ENCODE measurements around the gene CYB561D2. TPM values are rescaled to one million over a fixed set of nuclear protein-coding genes. Genes with fewer than 3 reads are reported as not detected.

The CYB561D2 gene
- total RNA-seq, 2 donors from 2014 or later, result 36.9 to 38.2 TPM

DNA sequence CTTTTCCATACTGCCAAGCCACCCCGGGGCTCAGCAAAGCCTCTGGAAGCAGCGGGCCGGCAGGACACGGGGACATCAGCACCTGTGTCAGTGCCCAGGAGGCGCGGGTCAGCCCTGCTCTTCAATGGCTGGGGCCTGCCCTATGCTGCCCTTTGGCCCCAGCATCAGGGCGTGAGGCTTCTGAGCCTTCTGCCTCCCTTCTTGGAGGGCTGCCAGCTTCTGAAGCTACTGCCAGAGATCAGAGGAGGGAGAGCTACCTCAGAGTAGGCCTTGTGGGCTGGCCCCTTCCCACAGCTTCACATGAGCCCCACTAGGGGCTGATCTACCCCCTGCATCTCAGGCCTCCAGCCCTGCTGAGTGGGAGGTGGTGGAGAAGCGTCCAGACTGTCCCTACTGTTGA is 21.7 kb downstream of the CYB561D2 start:
- Mint-ChIP-seq H3K27me3 (peaks cover 0 to 2% of the 10 kb centered on the region in 2 donors), H3K27ac (peak overlapping the region in 1 of 2 donors; percentile 19), H3K9me3 (no peaks in the 10 kb centered on the region), H3K36me3 (no peaks in the 10 kb centered on the region), H3K4me3 (no peak overlapping the region), H3K4me1 (ENCODE audit: low read depth in 2 of 2) (peaks cover 0 to 10% of the 10 kb centered on the region in 2 donors)
- ATAC-seq, result no peak
- DNase-seq (ENCODE audit: low spot score), result no peak

DNA sequence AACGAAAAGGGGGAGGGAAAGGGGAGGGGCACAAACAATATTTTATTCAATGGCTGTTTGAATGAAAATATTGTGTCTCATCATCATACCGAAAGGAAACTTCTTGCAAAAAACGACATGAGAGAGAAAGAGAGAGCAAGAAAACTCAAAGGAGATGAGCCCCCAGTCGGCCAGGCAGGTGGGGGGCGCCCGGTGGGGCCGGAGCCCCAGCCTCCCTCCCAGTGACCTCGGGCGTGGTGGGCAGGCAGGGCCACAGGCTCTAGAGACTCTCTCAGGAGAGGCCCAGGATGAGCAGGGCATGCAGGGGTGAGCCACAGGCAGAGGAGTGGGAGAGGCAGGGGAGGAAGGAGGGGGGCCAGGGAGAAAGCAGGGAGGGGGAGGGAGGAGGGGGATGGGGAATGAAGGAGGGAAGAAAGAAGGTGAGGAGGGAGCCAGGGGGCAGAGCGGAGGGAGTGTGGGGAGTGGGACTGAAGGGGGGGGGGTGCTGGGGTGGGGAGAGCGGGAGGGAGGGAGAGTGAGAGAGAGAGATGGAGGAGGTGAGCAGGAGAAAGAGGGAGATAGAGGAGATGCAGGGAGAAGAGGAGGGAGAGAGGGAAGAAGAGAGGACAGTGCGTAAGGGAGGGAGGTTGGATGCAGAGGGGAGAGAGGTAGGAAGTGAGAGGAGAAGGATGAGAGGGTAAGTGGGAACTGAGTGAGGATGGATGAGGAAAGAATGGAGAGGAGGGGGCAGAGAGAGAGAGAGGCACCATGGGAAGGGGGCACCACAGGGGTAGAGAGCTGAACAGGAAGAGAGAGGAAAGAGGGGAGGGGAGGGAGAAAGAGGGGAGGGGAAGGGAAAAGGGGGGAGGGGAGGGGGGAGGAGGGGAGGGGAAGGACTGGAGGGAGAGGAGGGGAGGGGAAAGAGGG is 22.7 kb downstream of the CYB561D2 start:
- ATAC-seq (no peak), DNase-seq (ENCODE audit: low spot score) (no peak)
- H3K27ac Mint-ChIP-seq, result peak overlapping the region in 1 of 2 donors; percentile 19
- no peak overlapping the region for H3K4me3 Mint-ChIP-seq
- H3K36me3 Mint-ChIP-seq, result no peaks in the 10 kb centered on the region
- peaks cover 0 to 2% of the 10 kb centered on the region in 2 donors for H3K27me3 Mint-ChIP-seq
- H3K9me3 Mint-ChIP-seq, result no peaks in the 10 kb centered on the region
- peaks cover 0 to 10% of the 10 kb centered on the region in 2 donors for H3K4me1 Mint-ChIP-seq (ENCODE audit: low read depth in 2 of 2)

DNA sequence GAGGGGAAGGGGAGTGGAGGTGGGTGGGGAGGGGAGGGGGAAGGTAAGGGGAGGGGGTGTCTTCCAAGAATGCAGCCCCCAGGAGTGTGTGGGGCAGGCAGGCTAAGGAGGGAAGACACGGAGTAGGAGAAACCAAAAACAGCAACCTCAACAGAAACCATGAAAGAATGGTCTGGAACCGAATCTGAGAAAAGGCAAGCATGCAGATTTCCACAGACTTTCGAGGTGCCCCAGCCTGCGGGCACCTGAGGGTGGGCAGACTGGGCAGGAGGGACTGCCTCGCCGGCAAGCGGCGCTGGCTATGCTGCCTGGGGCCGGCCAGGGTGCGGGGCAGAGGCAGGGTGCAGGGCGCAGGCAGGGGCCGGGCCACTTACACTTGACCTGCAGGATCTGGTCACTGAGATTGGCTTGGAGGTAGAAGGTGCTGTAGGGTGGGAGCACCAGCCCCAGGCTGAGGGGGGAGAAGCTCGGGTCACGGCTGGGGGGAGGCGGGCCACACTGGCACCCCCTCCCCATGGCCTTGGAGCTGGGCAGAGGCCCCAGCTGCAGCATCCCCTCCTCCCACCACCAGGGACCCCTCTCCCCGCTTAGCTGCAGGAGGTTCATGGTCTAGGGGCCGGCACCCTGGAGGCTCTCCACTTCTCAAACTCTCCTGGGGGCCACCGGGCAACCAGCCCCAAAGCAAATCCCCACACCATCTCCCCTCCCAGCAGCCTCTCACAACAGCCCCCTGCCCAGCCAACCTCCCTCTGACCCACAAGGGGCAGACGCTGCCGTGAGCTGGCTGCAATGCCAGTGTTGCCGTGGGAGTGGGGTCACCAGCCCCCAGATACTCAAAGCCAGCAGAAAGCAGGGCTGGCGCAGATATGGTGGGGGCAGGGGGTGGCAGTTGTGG is 23.9 kb downstream of the CYB561D2 start:
- no peaks in the 10 kb centered on the region for H3K9me3 Mint-ChIP-seq
- no peak for DNase-seq (ENCODE audit: low spot score)
- H3K27me3 Mint-ChIP-seq, result peaks cover 0 to 2% of the 10 kb centered on the region in 2 donors
- H3K27ac Mint-ChIP-seq, result no peak overlapping the region
- H3K4me1 Mint-ChIP-seq (ENCODE audit: low read depth in 2 of 2), result peaks cover 0 to 10% of the 10 kb centered on the region in 2 donors
- H3K36me3 Mint-ChIP-seq, result no peaks in the 10 kb centered on the region
- H3K4me3 Mint-ChIP-seq, result no peak overlapping the region
- no peak for ATAC-seq

DNA sequence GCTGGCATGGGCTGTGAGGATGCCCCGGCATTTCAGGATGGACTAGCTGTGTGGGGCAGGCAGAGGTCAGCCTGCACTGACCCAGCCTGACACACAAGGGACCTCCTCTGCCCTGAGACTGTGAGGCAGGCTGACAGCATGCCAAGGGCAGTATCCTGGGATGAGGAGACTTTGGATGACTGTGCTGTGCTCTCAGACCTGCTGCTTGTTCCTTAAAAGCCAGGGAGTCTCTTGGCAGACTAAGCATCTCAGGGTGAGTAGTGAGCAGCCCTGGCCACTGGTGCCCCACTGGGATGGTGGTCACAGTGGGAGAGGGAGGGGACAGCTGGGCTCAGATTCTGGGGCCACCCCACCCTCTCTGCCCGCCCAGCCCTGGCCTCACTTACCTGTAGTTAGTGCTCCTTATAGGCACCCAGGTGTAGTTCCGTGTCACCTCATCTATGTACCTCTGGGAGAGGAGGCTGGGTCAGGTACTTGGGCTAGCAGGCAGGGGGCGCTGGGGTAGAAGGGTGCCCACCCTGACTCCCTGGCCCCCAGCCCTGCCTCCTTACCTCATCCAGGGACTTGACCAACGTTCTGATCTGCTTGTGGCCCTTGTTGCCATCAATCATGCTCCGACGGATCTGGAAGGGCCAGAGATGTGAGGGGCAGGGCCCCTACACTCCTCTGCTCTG is 24.7 kb downstream of the CYB561D2 start:
- Mint-ChIP-seq H3K27me3 (peaks cover 0 to 2% of the 10 kb centered on the region in 2 donors), H3K4me3 (no peak overlapping the region), H3K4me1 (ENCODE audit: low read depth in 2 of 2) (peaks cover 0 to 10% of the 10 kb centered on the region in 2 donors), H3K9me3 (no peaks in the 10 kb centered on the region), H3K36me3 (no peaks in the 10 kb centered on the region), H3K27ac (no peak overlapping the region)
- ATAC-seq (no peak), DNase-seq (ENCODE audit: low spot score) (no peak)

DNA sequence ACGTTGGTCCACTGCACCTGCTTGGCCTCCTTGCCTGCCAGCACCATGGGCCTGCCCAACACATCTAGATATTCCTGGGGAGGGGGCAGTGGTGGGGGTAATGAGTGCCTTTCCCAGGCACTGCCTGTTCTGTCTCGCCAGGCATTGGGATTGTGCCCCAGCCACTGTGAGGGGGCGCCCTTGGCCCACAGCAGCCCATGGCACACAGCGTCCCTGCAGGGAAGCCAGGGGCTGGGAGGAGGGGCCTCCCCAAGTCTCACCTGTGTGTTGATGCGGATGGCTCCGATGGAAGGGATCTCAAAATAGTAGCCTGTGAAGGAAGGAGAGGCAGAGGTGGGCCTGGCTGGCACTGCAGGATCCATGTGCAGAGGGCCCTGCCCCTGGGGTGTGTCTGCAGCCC is 27.4 kb downstream of the CYB561D2 start:
- DNase-seq (ENCODE audit: low spot score) (no peak), ATAC-seq (no peak)
- H3K4me3 Mint-ChIP-seq, result no peak overlapping the region
- no peak overlapping the region for H3K27ac Mint-ChIP-seq
- no peaks in the 10 kb centered on the region for H3K9me3 Mint-ChIP-seq
- no peaks in the 10 kb centered on the region for H3K27me3 Mint-ChIP-seq
- H3K36me3 Mint-ChIP-seq, result no peaks in the 10 kb centered on the region
- H3K4me1 Mint-ChIP-seq (ENCODE audit: low read depth in 2 of 2), result peaks cover 0 to 5% of the 10 kb centered on the region in 2 donors

DNA sequence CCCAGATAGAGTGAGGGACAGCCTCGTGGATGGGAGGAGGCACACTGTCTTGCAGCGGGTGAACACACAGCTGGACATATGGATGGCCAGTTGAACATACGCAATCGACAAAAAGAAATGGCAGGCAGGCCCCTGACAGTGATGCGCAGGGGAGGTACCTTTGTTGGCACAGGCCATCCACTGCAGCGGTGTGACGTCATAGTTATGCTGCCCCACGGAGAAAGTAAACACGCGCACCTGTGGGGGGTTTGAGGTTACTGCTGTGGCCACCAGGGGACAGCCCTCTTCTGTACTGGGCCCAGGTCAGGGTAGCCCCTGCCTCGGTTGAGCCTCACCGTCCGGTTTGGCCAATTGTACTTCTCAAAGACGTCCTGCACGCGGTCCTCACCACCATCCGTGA is 28.1 kb downstream of the CYB561D2 start:
- Mint-ChIP-seq H3K27ac (no peak overlapping the region), H3K9me3 (no peaks in the 10 kb centered on the region), H3K4me3 (no peak overlapping the region), H3K4me1 (ENCODE audit: low read depth in 2 of 2) (peaks cover 0 to under 1% of the 10 kb centered on the region in 2 donors), H3K36me3 (no peaks in the 10 kb centered on the region), H3K27me3 (no peaks in the 10 kb centered on the region)
- ATAC-seq (no peak), DNase-seq (ENCODE audit: low spot score) (no peak)

DNA sequence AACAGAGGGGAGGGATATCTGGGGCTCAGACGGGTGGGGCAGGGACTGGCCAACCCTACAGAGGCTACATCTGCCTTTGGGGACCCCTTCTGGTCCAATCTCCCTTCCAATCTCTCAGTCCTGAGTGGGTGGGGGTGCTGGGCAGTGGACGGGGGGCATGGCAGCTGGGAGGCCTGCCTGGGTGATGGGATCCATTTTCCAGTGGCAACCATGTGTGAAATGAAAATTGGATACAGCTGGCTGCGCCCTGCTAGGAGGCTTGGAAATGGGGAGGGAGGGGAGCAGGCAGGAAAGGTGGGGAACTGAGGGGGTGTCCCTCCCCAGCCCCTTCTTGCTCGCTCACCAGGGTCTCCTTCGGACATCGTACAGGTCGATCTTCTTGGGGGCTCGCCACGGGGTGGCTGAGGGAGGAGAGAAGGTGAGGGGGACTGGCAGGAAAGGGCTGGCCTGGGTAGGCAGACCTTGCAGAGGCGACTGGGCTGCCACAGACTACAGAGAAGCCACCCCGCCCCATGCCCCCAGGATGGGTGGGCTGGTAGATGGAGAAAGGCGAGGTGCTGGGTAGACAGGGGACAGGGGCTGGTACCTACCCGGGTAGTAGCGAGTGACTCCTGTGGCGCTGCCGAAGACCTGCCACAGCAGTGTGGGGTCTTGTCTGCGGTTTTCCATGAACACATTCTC is 29.9 kb downstream of the CYB561D2 start:
- no peak for DNase-seq (ENCODE audit: low spot score)
- H3K36me3 Mint-ChIP-seq, result no peaks in the 10 kb centered on the region
- H3K4me1 Mint-ChIP-seq (ENCODE audit: low read depth in 2 of 2), result no peaks in the 10 kb centered on the region
- H3K4me3 Mint-ChIP-seq, result no peak overlapping the region
- H3K27ac Mint-ChIP-seq, result no peak overlapping the region
- no peaks in the 10 kb centered on the region for H3K27me3 Mint-ChIP-seq
- no peaks in the 10 kb centered on the region for H3K9me3 Mint-ChIP-seq
- no peak for ATAC-seq

DNA sequence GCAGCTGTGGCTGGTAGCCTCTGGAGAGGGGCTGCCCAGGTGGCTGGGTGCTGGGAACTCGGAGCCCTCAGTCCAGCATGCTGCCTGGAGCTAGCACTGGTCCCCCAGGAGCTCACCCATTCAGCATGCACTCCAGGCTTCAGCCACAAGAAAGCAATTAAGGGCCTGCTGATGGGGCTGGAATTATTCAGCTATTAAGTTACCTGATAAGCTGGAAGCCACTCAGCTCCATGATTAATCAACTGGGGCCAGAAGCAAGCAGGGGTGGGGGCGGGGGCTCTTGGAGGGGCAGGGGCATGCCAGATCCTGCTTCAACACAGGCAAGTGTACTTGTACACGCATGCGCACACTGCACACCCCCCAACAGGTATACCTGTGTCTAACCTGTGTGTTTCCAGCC is 30.7 kb downstream of the CYB561D2 start:
- H3K27ac Mint-ChIP-seq, result no peak overlapping the region
- H3K4me3 Mint-ChIP-seq, result no peak overlapping the region
- H3K9me3 Mint-ChIP-seq, result no peaks in the 10 kb centered on the region
- no peak for DNase-seq (ENCODE audit: low spot score)
- H3K36me3 Mint-ChIP-seq, result no peaks in the 10 kb centered on the region
- no peaks in the 10 kb centered on the region for H3K4me1 Mint-ChIP-seq (ENCODE audit: low read depth in 2 of 2)
- no peak for ATAC-seq
- H3K27me3 Mint-ChIP-seq, result no peaks in the 10 kb centered on the region

DNA sequence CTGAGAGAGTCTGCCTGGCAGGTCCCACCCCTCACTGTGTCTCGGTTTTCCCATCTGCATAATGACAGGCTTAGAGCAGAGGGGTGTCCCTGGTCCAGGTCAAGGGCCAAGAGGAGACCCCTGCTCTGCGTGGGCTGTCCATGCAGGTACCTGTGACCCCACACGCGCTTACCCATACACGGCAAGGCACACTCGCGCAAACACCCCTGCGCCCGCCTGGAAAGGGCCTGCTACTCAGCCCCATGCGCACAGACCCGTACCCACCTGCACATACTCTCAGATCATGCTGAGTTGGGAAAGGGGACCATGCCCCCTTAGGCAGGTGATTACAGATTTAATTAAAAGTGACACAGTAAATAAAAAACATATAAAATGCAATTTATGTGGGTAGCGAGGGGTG is 32.1 kb downstream of the CYB561D2 start:
- Mint-ChIP-seq H3K36me3 (no peaks in the 10 kb centered on the region), H3K27ac (no peak overlapping the region), H3K4me1 (ENCODE audit: low read depth in 2 of 2) (no peaks in the 10 kb centered on the region), H3K4me3 (no peak overlapping the region), H3K9me3 (no peaks in the 10 kb centered on the region), H3K27me3 (no peaks in the 10 kb centered on the region)
- ATAC-seq (no peak), DNase-seq (ENCODE audit: low spot score) (no peak)

DNA sequence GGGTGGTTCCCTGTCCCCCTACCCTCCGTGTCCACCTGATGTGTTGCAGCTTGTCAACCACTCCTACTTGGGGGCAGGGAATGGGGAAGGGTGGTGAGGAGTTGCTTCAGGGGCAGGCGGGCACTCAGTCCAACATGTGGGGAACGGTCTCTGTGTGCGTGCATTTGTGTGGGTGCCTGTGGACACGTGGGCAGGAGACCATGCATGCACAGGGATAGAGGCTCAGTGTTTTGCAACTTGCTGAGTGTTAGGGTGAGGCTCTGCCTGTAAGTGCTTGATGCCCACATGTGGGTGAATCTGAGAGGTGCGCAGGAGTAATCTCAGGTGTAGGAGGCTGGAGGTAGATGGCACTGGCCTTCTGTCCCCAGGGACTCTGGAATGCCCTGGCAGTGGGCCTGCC is 33.1 kb downstream of the CYB561D2 start:
- ATAC-seq, result no peak
- no peak for DNase-seq (ENCODE audit: low spot score)
- Mint-ChIP-seq H3K36me3 (no peaks in the 10 kb centered on the region), H3K9me3 (no peaks in the 10 kb centered on the region), H3K27me3 (no peaks in the 10 kb centered on the region), H3K4me1 (ENCODE audit: low read depth in 2 of 2) (no peaks in the 10 kb centered on the region), H3K27ac (no peak overlapping the region), H3K4me3 (no peak overlapping the region)

DNA sequence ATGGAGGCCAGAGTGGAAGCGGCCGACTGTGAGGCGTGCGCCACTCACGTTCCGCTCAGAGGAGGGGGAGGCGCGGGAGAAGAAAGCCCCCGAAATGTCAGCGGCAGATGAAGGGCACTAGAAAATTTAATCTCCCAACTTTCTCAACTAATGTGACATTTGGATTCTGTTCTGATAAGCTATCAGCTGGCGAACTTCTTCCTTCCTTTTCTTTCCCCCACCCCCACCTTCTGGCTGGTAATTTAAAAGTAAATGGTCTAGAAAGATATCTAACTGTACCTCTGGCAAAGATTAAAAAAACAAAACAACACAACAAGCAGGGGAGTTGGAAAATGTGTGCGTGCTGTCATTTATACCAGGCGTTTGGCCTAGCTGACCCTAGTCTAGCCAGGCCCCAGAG is 35.1 kb downstream of the CYB561D2 start:
- H3K27ac Mint-ChIP-seq, result no peak overlapping the region
- DNase-seq (ENCODE audit: low spot score) (no peak), ATAC-seq (no peak)
- H3K27me3 Mint-ChIP-seq, result no peaks in the 10 kb centered on the region
- no peaks in the 10 kb centered on the region for H3K4me1 Mint-ChIP-seq (ENCODE audit: low read depth in 2 of 2)
- H3K9me3 Mint-ChIP-seq, result no peaks in the 10 kb centered on the region
- no peak overlapping the region for H3K4me3 Mint-ChIP-seq
- H3K36me3 Mint-ChIP-seq, result no peaks in the 10 kb centered on the region

DNA sequence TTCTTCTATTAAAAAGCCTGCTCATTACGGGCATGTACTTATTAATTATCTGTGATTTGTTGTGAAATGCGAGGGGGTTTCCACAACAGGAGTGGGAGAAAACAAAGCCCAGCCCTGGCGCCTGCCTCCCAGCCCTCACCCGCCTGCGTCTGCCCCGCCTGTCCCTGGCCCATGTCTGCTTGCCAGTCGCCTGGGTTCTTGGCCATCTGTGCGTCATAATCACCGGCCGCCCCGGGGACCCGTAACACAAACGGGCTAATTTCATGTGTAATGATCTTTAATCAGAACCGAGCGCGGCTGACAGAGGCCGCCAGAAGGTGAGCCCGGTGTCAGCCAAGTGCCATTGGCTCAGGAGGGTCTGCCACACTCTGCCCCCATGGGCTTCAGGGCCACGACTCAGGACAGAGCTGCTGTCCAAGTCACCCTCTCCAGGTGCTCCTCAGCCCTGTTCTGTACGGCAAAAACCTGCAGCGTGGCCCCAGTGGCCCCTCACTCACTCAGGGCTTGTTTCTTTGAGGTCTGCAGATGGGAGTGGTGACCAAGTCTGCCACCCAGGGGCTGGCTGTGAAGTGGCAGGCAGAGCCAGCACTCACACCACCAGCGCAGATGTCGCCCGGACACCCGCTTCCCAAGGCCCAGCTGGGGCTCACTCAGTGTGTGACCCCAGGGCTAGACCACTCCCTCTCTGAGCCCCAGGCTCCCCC is 37.5 kb downstream of the CYB561D2 start:
- Mint-ChIP-seq H3K9me3 (no peaks in the 10 kb centered on the region), H3K4me3 (no peak overlapping the region), H3K4me1 (ENCODE audit: low read depth in 2 of 2) (peaks cover 6 to 15% of the 10 kb centered on the region in 2 donors), H3K27ac (no peak overlapping the region), H3K27me3 (no peaks in the 10 kb centered on the region), H3K36me3 (no peaks in the 10 kb centered on the region)
- DNase-seq (ENCODE audit: low spot score) (no peak), ATAC-seq (no peak)
